Tibial nerve (tissue), 3 donors: Measurements from ENCODE around the gene GUCY2F.

Experiments
- CTCF ChIP-seq, 5 experiments: fragments of 200-600 bp in 3 of 5; fragments of 450-650 bp in 2 of 5; sonication (generic) in 3 of 5; IDR thresholded peaks; one replicate each; pipeline ENCODE4 v1.5.1; 2016 to 2019; ENCODE audit warnings: antibody characterized with exemption in 5 of 5, mild to moderate bottlenecking in 3 of 5, moderate library complexity in 2 of 5
- POLR2A ChIP-seq, 2 donors: fragments of 450-650 bp; IDR thresholded peaks; one replicate each; pipeline ENCODE4 v1.6.1; 2017; ENCODE audit warnings: antibody characterized with exemption in 2 of 2, mild to moderate bottlenecking in 2 of 2, moderate library complexity in 2 of 2

- no peak for TF ChIP-seq CTCF (IDR thresholded peaks at IDR 0.05)
- no peak for TF ChIP-seq POLR2A (IDR thresholded peaks at IDR 0.05)
Measured at GRCh38 chrX:109357706-109358105, 124.2 kb downstream of the GUCY2F start.
